Spleen (tissue), 11 donors: ENCODE data around the gene MVK. TPM values are rescaled to one million over a fixed set of nuclear protein-coding genes. Genes with fewer than 3 reads are reported as not detected.

Experiments used
- DNase-seq: peaks from one replicate; pipeline ENCODE4 v3.0.0-alpha.2; 2020
- H3K27ac ChIP-seq, 8 donors: fragments of 200-600 bp; sonication (generic) in 7 of 8; 1 replicate in 4 of 8; 2 replicates in 4 of 8; pipeline versions ENCODE4 v1.5.0 to v1.8.0; 2016 to 2021; ENCODE audit warnings: inconsistent platforms in 4 of 8, mild to moderate bottlenecking in 4 of 8, moderate library complexity in 1 of 8
- H3K27me3 ChIP-seq, 7 donors: fragments of 200-600 bp; sonication (generic) in 6 of 7; replicated peaks in 1 of 7; 1 replicate in 4 of 7; 2 replicates in 3 of 7; pipeline versions ENCODE4 v1.5.0 to v1.8.0; 2016 to 2021; ENCODE audit warnings: inconsistent platforms in 3 of 7, mild to moderate bottlenecking in 1 of 7
- H3K36me3 ChIP-seq, 6 donors: fragments of 200-600 bp; sonication (generic) in 5 of 6; 1 replicate in 4 of 6; 2 replicates in 2 of 6; pipeline versions ENCODE4 v1.5.0 to v1.8.0; 2016 to 2021; ENCODE audit warnings: inconsistent platforms in 2 of 6
- H3K4me1 ChIP-seq, 6 donors: fragments of 200-600 bp; sonication (generic) in 5 of 6; 1 replicate in 3 of 6; 2 replicates in 3 of 6; pipeline versions ENCODE4 v1.5.0 to v1.8.0; 2016 to 2021; ENCODE audit warnings: inconsistent platforms in 3 of 6
- H3K4me3 ChIP-seq, 8 donors: fragments of 200-600 bp; sonication (generic) in 7 of 8; 1 replicate in 4 of 8; 2 replicates in 4 of 8; pipeline versions ENCODE4 v1.5.0 to v1.8.0; 2016 to 2021; ENCODE audit warnings: inconsistent platforms in 4 of 8, mild to moderate bottlenecking in 4 of 8, moderate library complexity in 2 of 8
- H3K9me3 ChIP-seq, 8 donors: fragments of 200-600 bp; sonication (generic) in 7 of 8; 1 replicate in 4 of 8; 2 replicates in 4 of 8; pipeline versions ENCODE4 v1.5.0 to v1.8.0; 2016 to 2021; ENCODE audit warnings: inconsistent platforms in 4 of 8
- POLR2A ChIP-seq, 3 donors: fragments of 450-650 bp; IDR thresholded peaks; one replicate each; pipeline ENCODE4 v1.5.1; 2017; ENCODE audit warnings: antibody characterized with exemption in 3 of 3, mild to moderate bottlenecking in 1 of 3
- POLR2AphosphoS5 ChIP-seq, 3 donors: sonication (generic); formaldehyde crosslinking; IDR thresholded peaks; one replicate each; pipeline ENCODE4 v1.5.1; 2017; ENCODE audit warnings: antibody characterized with exemption in 3 of 3
- WGBS, 5 donors: extraction: QIAGEN DNeasy Blood & Tissue Kit in 3 of 5; methylation state at CpG; one replicate each; pipeline versions ENCODE4 v1.1.5 to v1.1.7; 2013 to 2018; 5-methylcytosine and 5-hydroxymethylcytosine counted together
- intact Hi-C: fragments of 100-400 bp; cut with DNase I; formaldehyde crosslinking; loops from one replicate; pipeline ENCODE4 v1.15.0; 2023; ENCODE audit warnings: low total_unique reads
- polyA plus RNA-seq, 3 donors: library from polyadenylated mRNA; stranded (reverse); fragments of 200-250 nt; gene quantifications; one replicate each; pipeline ENCODE4 v1.2.1, GENCODE V29; 2013
- total RNA-seq, 7 donors: library from RNA; depleted of rRNA in 3 of 7; stranded (reverse); fragments of >200 nt in 3 of 7; fragmentation: NEBNext Ultra II Directional in 4 of 7; extraction: Animal tissue kit (Norgen Biotek cat#: 25700) in 4 of 7; gene quantifications; one replicate each; pipeline versions ENCODE4 v1.1.0 to v1.2.1, GENCODE V29; 2016 to 2021
- TF ChIP-seq, protein P1 (sequence below), 11 experiments: fragments of 200-600 bp in 7 of 11; fragments of 450-650 bp in 4 of 11; sonication (generic) in 4 of 11; IDR thresholded peaks in 8 of 11; conservative IDR thresholded peaks in 3 of 11; 1 replicate in 7 of 11; 2 replicates in 4 of 11; pipeline versions ENCODE4 v1.4.0 to v1.8.0; 2016 to 2021; ENCODE audit warnings: antibody characterized with exemption in 11 of 11, inconsistent platforms in 4 of 11, mild to moderate bottlenecking in 1 of 11
- donor health status: healthy with polysubstance abuse.
- donor health status: DM: no; HTN: no; CAD: no; lungs with moderate emphysema.
- donor health status: DM: no; HTN: no; CAD: no.
- donor health status: Bipolar disorder and iron deficiency.
- donor health status: healthy.
- donor health status: DM: no; HTN: no; CAD: no.
- donor health status: DM: yes; HTN: yes; CAD: no.

The MVK gene
- total and polyA plus RNA-seq, 10 donors: 6.2 to 16.5 (median 9.4) TPM

GRCh38 chr12:109575683-109576082 is 2.1 kb downstream of the MVK start:
- peaks cover 4 to 36% (median 20%) of the 10 kb centered on the region in 6 donors for H3K4me1 ChIP-seq
- 91 to 96% (median 95%) methylated on average over 3 of the region's 3 CpGs for WGBS, 5 donors
- no peak overlapping the region for H3K4me3 ChIP-seq
- no peak overlapping the region for H3K27ac ChIP-seq
- intact Hi-C loops: no loop called here
- TF ChIP-seq, protein P1, sequence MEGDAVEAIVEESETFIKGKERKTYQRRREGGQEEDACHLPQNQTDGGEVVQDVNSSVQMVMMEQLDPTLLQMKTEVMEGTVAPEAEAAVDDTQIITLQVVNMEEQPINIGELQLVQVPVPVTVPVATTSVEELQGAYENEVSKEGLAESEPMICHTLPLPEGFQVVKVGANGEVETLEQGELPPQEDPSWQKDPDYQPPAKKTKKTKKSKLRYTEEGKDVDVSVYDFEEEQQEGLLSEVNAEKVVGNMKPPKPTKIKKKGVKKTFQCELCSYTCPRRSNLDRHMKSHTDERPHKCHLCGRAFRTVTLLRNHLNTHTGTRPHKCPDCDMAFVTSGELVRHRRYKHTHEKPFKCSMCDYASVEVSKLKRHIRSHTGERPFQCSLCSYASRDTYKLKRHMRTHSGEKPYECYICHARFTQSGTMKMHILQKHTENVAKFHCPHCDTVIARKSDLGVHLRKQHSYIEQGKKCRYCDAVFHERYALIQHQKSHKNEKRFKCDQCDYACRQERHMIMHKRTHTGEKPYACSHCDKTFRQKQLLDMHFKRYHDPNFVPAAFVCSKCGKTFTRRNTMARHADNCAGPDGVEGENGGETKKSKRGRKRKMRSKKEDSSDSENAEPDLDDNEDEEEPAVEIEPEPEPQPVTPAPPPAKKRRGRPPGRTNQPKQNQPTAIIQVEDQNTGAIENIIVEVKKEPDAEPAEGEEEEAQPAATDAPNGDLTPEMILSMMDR (IDR thresholded peaks at IDR 0.05 in 8 of 11, conservative IDR thresholded peaks at IDR 0.05 in 3 of 11): no peak
- TF ChIP-seq POLR2AphosphoS5 (IDR thresholded peaks at IDR 0.05) (no peak), POLR2A (IDR thresholded peaks at IDR 0.05) (no peak)
- H3K36me3 ChIP-seq: peaks cover 0 to 55% (median 41%) of the 10 kb centered on the region in 6 donors
- DNase-seq: no peak
- H3K27me3 ChIP-seq: no peaks in the 10 kb centered on the region
- H3K9me3 ChIP-seq: no peaks in the 10 kb centered on the region

GRCh38 chr12:109577311-109577710 is 3.7 kb downstream of the MVK start:
- WGBS, 5 donors: 87 to 100% (median 93%) methylated on average over 1 of the region's 1 CpG
- TF ChIP-seq POLR2AphosphoS5 (IDR thresholded peaks at IDR 0.05) (no peak), POLR2A (IDR thresholded peaks at IDR 0.05) (no peak)
- TF ChIP-seq, protein P1 (IDR thresholded peaks at IDR 0.05 in 8 of 11, conservative IDR thresholded peaks at IDR 0.05 in 3 of 11): no peak
- Histone ChIP-seq H3K4me1 (peaks cover 4 to 25% (median 20%) of the 10 kb centered on the region in 6 donors), H3K4me3 (no peak overlapping the region), H3K27ac (no peak overlapping the region), H3K27me3 (no peaks in the 10 kb centered on the region), H3K36me3 (peaks cover 0 to 71% (median 54%) of the 10 kb centered on the region in 6 donors), H3K9me3 (no peaks in the 10 kb centered on the region)
- intact Hi-C loops: no loop called here
- no peak for DNase-seq

- peaks cover 0 to 77% (median 56%) of the 10 kb centered on the region in 6 donors for H3K36me3 ChIP-seq
- H3K27ac ChIP-seq: no peak overlapping the region
- WGBS, 5 donors: 82 to 94% (median 90%) methylated on average over 8 of the region's 8 CpGs
- TF ChIP-seq POLR2AphosphoS5 (IDR thresholded peaks at IDR 0.05) (no peak), POLR2A (IDR thresholded peaks at IDR 0.05) (no peak)
- TF ChIP-seq, protein P1 (IDR thresholded peaks at IDR 0.05 in 8 of 11, conservative IDR thresholded peaks at IDR 0.05 in 3 of 11): no peak
- H3K4me1 ChIP-seq: peaks cover 4 to 17% (median 12%) of the 10 kb centered on the region in 6 donors
- H3K27me3 ChIP-seq: no peaks in the 10 kb centered on the region
- H3K4me3 ChIP-seq: no peak overlapping the region
- no peaks in the 10 kb centered on the region for H3K9me3 ChIP-seq
- no peak for DNase-seq
- intact Hi-C loops: no loop called here
Observed at GRCh38 chr12:109578330-109578927, 4.8 kb downstream of the MVK start.

- peaks cover 0 to 9% (median 4%) of the 10 kb centered on the region in 6 donors for H3K4me1 ChIP-seq
- WGBS, 5 donors: 90 to 99% (median 93%) methylated on average over 7 of the region's 7 CpGs
- TF ChIP-seq, protein P1 (IDR thresholded peaks at IDR 0.05 in 8 of 11, conservative IDR thresholded peaks at IDR 0.05 in 3 of 11): no peak
- TF ChIP-seq POLR2AphosphoS5 (IDR thresholded peaks at IDR 0.05) (no peak), POLR2A (IDR thresholded peaks at IDR 0.05) (no peak)
- no peaks in the 10 kb centered on the region for H3K27me3 ChIP-seq
- H3K4me3 ChIP-seq: no peak overlapping the region
- no peak overlapping the region for H3K27ac ChIP-seq
- DNase-seq: no peak
- intact Hi-C loops: no loop called here
- H3K36me3 ChIP-seq: peaks cover 0 to 89% (median 60%) of the 10 kb centered on the region in 6 donors
- H3K9me3 ChIP-seq: no peaks in the 10 kb centered on the region
Observed at GRCh38 chr12:109579639-109580038, 6.0 kb downstream of the MVK start.
